NCI-H2107 (cell line): Measurements from ENCODE around the gene EML3.
"Not testable (repeated sequence)": the region's sequence is repeated elsewhere in the genome, so short reads cannot be mapped to it uniquely, and the experiment has no call there.

ENCODE experiments used
- DNase-seq: peaks from one replicate; lab custom pipeline; 2025; lab: John Stamatoyannopoulos, UW

The EML3 gene

DNA sequence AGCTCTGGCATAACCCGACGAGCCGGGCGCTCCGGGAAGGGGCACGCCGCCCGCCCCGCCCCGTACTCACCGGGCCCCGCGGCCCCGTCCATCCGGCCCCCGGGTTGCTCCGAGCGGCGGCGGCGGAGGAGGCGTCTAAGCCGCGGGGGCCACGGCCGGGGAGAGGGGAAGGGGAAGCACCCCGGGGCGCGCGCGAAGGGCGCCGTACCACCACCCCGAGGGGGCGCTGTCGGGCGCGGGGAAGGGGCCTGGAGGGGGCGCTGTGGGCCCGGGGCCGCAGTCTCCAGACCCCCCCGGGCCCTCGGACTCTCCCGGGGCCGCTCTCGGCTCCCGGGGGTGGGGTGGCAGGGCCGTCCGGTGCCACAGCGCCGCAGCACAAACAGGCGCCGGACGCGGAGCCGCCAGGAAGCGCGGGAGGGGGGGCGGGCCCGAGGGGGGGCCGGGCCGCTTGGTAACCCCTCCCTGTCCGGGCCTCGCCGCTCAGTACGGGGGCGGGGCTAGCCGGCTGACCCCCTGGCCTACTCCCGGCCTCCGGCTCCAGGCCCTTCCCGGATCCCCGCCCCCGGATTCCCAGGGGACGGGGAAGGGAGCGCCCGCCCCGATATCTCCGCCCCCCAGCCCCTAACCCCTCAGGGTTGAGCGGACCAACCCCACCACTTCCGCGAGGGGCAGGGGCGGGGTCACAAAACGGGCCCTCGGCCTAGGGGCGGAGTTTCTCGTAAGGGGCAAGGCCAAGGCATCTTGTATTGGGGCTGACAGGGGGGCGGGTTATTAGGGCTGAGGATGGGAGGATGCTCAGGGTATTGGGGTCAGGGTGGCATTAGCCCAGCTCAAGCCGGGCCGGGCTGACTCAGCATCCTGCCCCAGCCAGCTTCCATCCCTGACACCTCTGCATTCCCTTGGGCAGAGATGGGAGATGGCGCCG is at the start of gene EML3, which contains the start of gene ROM1:
Gene EML3, minus strand, starts transcription at position 410 of the 925 bp plus-strand sequence. Its CDS starts 318 bp downstream, at position 92.
Gene ROM1, plus strand, starts transcription at position 892 of the 925 bp plus-strand sequence. Its CDS starts 25 bp downstream, at position 917.
- DNase-seq, result peak; percentile 41

GRCh38 chr11:62656796-62657429 is 44.3 kb upstream of the EML3 start:
- DNase-seq, result no peak

DNA sequence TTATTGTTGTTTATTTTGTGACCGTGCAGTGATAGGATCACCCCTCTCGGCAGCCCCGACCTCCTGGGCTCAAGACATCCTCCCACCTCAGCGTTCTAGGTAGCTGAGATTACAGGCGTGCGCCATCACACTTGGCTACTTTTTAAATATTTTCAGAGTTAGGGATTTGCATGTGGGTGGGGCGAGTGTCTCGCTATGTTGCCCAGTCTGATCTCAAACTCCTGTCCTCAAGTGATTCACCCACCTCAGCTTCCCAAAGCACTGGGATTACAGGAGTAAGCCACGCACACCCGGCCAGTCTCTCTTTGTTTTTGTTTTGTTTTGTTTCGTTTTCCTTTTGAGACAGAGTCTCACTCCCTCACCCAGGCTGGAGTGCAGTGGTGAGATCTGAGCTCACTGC is 41.7 kb upstream of the EML3 start:
- no peak for DNase-seq

GRCh38 chr11:62652161-62653006 is 39.8 kb upstream of the EML3 start:
- no peak for DNase-seq

DNA sequence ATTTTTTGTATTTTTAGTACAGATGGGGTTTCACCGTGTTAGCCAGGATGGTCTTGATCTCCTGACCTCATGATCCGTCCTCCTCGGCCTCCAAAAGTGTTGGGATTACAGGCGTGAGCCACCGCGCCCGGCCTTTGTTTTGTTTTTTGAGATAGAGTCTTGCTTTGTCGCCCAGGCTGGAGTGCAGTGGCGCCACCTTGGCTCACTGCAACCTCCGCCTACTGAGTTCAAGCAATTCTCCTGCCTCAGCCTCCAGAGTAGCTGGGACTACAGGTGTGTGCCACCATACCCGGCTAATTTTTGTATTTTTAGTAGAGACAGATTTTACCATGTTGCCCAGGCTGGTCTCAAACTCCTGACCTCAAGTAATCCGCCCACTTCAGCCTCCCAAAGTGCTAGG is 37.7 kb upstream of the EML3 start:
- not testable (repeated sequence) for DNase-seq

DNA sequence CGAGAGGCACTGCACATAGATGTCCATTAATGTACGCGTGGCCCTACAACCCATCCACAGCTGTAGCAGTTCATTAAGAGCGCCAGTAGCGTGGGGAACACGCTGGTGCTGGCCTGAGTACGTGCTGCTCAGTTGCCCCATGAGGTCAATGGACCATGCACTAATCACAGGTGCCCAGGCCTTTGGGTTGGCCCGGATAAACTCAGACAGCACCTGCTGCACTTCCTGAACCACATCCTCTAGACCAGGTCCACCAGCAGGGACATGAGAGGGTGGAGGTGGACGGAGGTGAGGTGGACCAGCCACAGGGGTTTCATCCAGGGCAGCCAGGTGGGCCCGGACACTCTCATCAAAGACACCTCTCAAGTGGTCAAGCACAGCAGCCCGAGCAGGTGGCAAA is 36.9 kb upstream of the EML3 start:
- DNase-seq, result no peak

- DNase-seq, result no peak
Measured at GRCh38 chr11:62648967-62649364, 36.4 kb upstream of the EML3 start.

GRCh38 chr11:62648185-62648966 is 35.8 kb upstream of the EML3 start:
- no peak for DNase-seq

DNA sequence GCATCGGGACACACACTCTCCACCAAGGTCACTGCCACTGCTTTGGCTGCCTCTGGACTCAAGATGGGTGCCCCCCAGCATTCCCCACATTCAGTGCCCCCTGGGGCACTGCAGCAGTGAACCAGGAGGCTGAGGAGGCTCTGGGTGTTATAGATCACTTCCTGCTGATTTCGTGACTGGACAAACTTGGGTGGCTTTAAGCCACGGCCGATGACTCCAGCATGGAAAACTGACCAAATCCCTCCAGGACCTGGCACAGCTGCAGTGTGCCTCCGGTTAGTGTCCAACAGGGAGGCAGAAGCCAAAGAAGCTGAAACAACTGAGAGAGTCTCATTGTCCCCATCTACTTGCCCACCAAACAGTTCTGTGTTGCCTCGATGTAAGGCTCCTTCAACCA is 35.0 kb upstream of the EML3 start:
- no peak for DNase-seq

GRCh38 chr11:62646825-62647608 is 34.4 kb upstream of the EML3 start:
- no peak for DNase-seq

GRCh38 chr11:62645946-62646824 is 33.6 kb upstream of the EML3 start, which contains the start of gene GANAB:
Gene GANAB, minus strand, starts transcription at chr11:62646613. Its CDS starts 14 bp downstream, at chr11:62646599.
- DNase-seq, result peak; percentile 95

GRCh38 chr11:62645671-62645945 is 33.0 kb upstream of the EML3 start:
- no peak for DNase-seq

GRCh38 chr11:62644220-62644619 is 31.6 kb upstream of the EML3 start:
- DNase-seq, result no peak

DNA sequence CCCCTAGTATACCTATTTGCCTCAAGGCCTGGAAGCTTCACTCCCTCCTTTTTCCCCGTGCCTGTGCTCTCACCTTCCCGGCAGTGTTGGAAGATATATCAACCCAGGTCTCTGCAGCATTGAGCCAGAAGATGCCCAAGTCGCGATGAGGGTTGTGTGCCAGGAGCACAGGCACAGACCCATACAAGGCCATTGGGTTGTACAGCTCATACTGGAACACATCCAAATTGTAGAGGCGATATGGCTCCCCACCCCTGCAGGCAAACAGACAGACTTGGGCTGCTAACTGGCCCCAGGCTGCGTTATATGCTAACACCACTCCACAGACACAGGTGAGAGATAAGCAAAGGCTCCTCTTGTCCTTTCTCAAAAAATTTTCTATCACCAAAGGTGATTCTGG is 19.9 kb upstream of the EML3 start:
- no peak for DNase-seq

GRCh38 chr11:62627713-62628112 is 15.1 kb upstream of the EML3 start:
- no peak for DNase-seq

DNA sequence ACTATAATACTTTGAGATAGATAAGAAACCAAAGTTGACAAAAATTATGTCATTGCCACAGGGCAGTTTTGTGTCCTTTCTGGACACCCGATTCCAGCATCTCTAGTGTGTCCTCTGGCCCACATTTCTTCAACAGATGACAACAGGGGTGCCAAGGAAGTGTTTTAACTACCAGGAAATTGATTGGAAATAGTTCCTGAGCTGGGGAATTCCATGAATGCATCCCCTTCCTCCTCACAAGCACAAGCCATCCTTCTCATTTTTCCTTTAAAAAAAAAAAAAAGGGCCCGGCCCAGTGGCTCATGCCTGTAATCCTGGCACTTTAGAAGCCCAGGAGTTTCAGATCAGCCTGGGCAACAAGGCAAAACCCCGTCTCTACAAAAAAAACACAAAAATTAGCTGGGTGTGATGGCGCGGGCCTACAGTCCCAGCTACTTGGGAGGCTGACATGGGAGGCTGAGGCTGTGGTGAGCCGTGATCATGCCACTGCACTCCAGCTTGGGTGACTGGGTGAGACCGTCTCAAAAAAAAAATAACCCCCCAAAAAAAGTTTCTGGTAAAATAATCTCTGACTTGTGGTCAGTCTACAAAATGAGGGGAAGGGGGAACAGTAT is 10.0 kb upstream of the EML3 start:
- no peak for DNase-seq

GRCh38 chr11:62621567-62622470 is 9.2 kb upstream of the EML3 start, which contains the start of gene B3GAT3:
Gene B3GAT3, minus strand, starts transcription at chr11:62621986. Its CDS starts 39 bp downstream, at chr11:62621947.
- DNase-seq, result peak; percentile 93

GRCh38 chr11:62621027-62621566 is 8.5 kb upstream of the EML3 start:
- no peak for DNase-seq
